ENCODE data around the gene EFCAB12. TPM values are rescaled to one million over a fixed set of nuclear protein-coding genes. Genes with fewer than 3 reads are reported as not detected.

Gene EFCAB12
- total RNA-seq, 1 donor from 2014 or later: 0.13 TPM

DNA sequence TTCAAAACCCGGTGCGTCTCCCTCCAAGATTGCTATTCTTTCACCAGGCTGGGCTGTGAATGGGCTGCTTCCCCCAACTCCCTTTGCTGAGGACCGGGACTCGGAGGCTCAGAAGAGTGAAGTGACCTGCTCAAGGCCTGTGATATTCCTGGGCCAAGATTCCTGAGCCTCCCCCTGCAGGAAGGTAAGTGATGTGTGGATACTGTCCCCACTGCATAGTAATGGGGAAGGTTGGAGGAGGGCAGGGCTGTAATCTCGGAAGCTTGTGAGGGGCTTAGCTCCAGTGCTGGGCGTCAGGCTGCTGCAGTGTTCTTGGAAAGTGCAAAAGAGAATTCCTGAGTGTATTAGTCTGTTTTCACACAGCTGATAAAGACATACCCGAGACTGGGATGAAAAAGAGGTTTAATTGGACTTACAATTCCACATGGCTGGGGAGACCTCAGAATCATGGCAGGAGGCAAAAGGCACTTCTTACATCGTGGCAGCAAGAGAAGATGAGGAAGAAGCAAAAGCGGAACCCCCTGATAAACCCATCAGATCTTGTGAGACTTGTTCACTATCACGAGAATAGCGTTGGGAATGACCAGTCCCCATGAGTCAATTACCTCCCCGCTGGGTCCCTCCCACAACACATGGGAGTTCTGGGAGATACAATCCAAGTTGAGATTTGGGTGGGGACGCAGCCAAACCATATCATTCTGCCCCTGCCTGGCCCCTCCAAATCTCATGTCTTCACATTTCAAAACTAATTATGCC, 67.6 kb downstream of the EFCAB12 start:
- H3K9me3 ChIP-seq (ENCODE audit: low read depth): no peaks in the 10 kb centered on the region
- H3K36me3 ChIP-seq: no peaks in the 10 kb centered on the region
- H3K27ac ChIP-seq: peak overlapping the region; percentile 25
- peak overlapping the region; percentile 8 for H2AFZ ChIP-seq (replicated peaks)
- peak overlapping the region; percentile 78 for H3K27ac Mint-ChIP-seq
- no peaks in the 10 kb centered on the region for H4K20me1 ChIP-seq (ENCODE audit: low read depth)
- no peak for TF ChIP-seq EZH2 (IDR thresholded peaks at IDR 0.05)
- no peak for TF ChIP-seq EZH2phosphoT487 (IDR thresholded peaks at IDR 0.05)
- TF ChIP-seq, protein P1, sequence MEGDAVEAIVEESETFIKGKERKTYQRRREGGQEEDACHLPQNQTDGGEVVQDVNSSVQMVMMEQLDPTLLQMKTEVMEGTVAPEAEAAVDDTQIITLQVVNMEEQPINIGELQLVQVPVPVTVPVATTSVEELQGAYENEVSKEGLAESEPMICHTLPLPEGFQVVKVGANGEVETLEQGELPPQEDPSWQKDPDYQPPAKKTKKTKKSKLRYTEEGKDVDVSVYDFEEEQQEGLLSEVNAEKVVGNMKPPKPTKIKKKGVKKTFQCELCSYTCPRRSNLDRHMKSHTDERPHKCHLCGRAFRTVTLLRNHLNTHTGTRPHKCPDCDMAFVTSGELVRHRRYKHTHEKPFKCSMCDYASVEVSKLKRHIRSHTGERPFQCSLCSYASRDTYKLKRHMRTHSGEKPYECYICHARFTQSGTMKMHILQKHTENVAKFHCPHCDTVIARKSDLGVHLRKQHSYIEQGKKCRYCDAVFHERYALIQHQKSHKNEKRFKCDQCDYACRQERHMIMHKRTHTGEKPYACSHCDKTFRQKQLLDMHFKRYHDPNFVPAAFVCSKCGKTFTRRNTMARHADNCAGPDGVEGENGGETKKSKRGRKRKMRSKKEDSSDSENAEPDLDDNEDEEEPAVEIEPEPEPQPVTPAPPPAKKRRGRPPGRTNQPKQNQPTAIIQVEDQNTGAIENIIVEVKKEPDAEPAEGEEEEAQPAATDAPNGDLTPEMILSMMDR (IDR thresholded peaks at IDR 0.05): no peak
- peaks cover 27% of the 10 kb centered on the region for H3K4me1 Mint-ChIP-seq
- H3K4me2 ChIP-seq: peak overlapping the region; percentile 1
- no peak overlapping the region for H3K4me3 Mint-ChIP-seq
- no peaks in the 10 kb centered on the region for H3K79me2 ChIP-seq (ENCODE audit: low read depth)
- peaks cover 12% of the 10 kb centered on the region for H3K27me3 Mint-ChIP-seq (ENCODE audit: insufficient read depth, low read depth)
- peaks cover 13% of the 10 kb centered on the region for H3K9me3 Mint-ChIP-seq
- no peak overlapping the region for H3K4me3 ChIP-seq
- DNase-seq (ENCODE audit: low spot score): peak; percentile 51
- H3K4me1 ChIP-seq: peaks cover 25% of the 10 kb centered on the region
- H3K36me3 Mint-ChIP-seq: peaks cover 4% of the 10 kb centered on the region
- H3F3A ChIP-seq (ENCODE audit: low read depth): peaks cover 18% of the 10 kb centered on the region
- no peak overlapping the region for H3K9ac ChIP-seq
- H3K27me3 ChIP-seq: no peaks in the 10 kb centered on the region

DNA sequence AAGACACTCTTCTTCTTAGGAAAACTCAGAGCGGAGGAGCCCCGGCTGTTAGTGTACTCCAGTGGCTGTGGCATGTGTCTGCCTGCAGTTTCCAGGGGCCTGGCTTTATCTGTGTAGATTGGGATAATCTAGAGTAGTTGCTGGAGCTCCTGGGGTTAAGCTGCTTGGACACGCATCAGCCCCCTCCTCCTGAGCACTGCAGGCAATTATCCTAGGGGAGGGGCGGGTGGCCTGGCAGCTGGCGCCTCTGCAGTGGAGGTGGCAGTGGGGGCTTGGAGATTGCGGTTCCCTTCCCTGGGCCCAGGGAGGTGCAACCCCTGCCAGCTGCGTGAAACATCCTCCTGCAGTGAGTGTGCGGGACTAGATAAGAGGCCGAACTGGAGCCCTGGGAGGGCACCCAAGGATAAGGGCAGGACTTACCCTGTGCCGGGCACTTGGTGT, 68.2 kb downstream of the EFCAB12 start:
- peaks cover 12% of the 10 kb centered on the region for H3K27me3 Mint-ChIP-seq (ENCODE audit: insufficient read depth, low read depth)
- Histone ChIP-seq H3K36me3 (no peaks in the 10 kb centered on the region), H3K79me2 (ENCODE audit: low read depth) (no peaks in the 10 kb centered on the region), H3K4me1 (peaks cover 25% of the 10 kb centered on the region), H3K4me3 (no peak overlapping the region), H3K9ac (no peak overlapping the region), H2AFZ (replicated peaks) (peak overlapping the region; percentile 8), H3K9me3 (ENCODE audit: low read depth) (no peaks in the 10 kb centered on the region), H3K27ac (peak overlapping the region; percentile 25), H3K4me2 (peak overlapping the region; percentile 18), H4K20me1 (ENCODE audit: low read depth) (no peaks in the 10 kb centered on the region), H3K27me3 (no peaks in the 10 kb centered on the region), H3F3A (ENCODE audit: low read depth) (peaks cover 18% of the 10 kb centered on the region)
- DNase-seq (ENCODE audit: low spot score): peak; percentile 39
- peak overlapping the region; percentile 33 for H3K27ac Mint-ChIP-seq
- H3K4me3 Mint-ChIP-seq: no peak overlapping the region
- H3K4me1 Mint-ChIP-seq: peaks cover 29% of the 10 kb centered on the region
- H3K9me3 Mint-ChIP-seq: peaks cover 13% of the 10 kb centered on the region
- TF ChIP-seq, protein P1 (IDR thresholded peaks at IDR 0.05): no peak
- no peak for TF ChIP-seq EZH2phosphoT487 (IDR thresholded peaks at IDR 0.05)
- no peak for TF ChIP-seq EZH2 (IDR thresholded peaks at IDR 0.05)
- H3K36me3 Mint-ChIP-seq: peaks cover 4% of the 10 kb centered on the region

DNA sequence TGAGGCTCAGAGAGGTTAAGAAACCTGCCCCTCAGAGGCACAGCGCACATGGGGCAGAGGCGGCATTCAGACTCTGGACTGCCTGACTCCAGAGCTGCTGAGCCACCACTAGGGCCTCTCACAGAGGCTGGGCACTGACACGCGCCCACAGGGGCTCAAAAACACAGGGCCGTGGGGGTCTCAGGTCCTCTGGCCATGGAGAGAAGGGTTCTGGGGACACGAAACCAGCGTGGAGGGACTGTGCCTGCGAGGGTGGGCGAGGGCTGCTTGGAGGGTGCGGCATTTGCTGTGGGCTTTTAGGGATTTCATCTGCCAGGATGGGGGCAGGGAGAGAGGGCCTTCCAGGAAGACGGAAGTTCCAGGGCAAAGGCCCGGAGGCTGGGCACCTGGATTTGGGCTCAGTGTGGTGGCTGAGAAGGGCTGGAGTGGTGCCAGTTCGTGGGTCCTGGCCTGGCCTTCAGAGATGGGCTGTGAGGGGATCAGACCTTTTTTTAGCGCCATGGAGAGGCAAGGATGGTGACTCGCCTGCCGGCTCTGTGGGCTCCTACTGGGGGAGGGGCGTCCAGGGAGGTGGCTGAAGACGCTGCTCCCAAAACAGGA, 69.6 kb downstream of the EFCAB12 start:
- peaks cover 10% of the 10 kb centered on the region for H3K27me3 Mint-ChIP-seq (ENCODE audit: insufficient read depth, low read depth)
- Histone ChIP-seq H3K27ac (no peak overlapping the region), H3K4me1 (peaks cover 25% of the 10 kb centered on the region), H3F3A (ENCODE audit: low read depth) (peaks cover 18% of the 10 kb centered on the region), H3K4me2 (peak overlapping the region; percentile 13), H3K4me3 (no peak overlapping the region), H3K9me3 (ENCODE audit: low read depth) (no peaks in the 10 kb centered on the region), H3K9ac (no peak overlapping the region), H3K27me3 (no peaks in the 10 kb centered on the region), H2AFZ (replicated peaks) (no peak overlapping the region), H4K20me1 (ENCODE audit: low read depth) (no peaks in the 10 kb centered on the region), H3K79me2 (ENCODE audit: low read depth) (no peaks in the 10 kb centered on the region), H3K36me3 (no peaks in the 10 kb centered on the region)
- H3K4me1 Mint-ChIP-seq: peaks cover 26% of the 10 kb centered on the region
- peaks cover 6% of the 10 kb centered on the region for H3K9me3 Mint-ChIP-seq
- H3K4me3 Mint-ChIP-seq: no peak overlapping the region
- peak overlapping the region; percentile 87 for H3K27ac Mint-ChIP-seq
- peaks cover 2% of the 10 kb centered on the region for H3K36me3 Mint-ChIP-seq
- no peak for DNase-seq (ENCODE audit: low spot score)
- no peak for TF ChIP-seq EZH2phosphoT487 (IDR thresholded peaks at IDR 0.05)
- TF ChIP-seq EZH2 (IDR thresholded peaks at IDR 0.05): no peak

All from neural progenitor cell (in vitro differentiated cells).